ENCODE measurements around the gene SYNGAP1. TPM values are rescaled to one million over a fixed set of nuclear protein-coding genes. Genes with fewer than 3 reads are reported as not detected.

The SYNGAP1 gene
- total RNA-seq, 3 donors from 2014 or later, result 6.1 to 12.5 (median 10.7) TPM

DNA sequence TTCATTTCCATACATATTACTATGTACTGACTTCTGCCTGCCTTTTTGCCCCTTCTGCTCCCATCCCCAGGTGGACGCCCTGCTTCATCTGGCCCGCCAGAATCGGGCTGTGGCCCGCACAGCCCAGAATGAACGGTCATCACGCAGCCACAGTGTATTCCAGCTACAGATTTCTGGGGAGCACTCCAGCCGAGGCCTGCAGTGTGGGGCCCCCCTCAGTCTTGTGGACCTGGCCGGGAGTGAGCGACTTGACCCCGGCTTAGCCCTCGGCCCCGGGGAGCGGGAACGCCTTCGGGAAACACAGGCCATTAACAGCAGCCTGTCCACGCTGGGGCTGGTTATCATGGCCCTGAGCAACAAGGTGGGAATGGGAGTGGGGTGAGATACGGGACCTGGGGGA is 13.7 kb upstream of the SYNGAP1 start:
- Histone ChIP-seq H3K27me3 (no peaks in the 10 kb centered on the region), H3K36me3 (no peaks in the 10 kb centered on the region), H3K9me3 (no peaks in the 10 kb centered on the region), H3K4me3 (no peak overlapping the region), H3K27ac (no peak overlapping the region), H3K4me1 (no peaks in the 10 kb centered on the region)
- TF ChIP-seq POLR2A (IDR thresholded peaks at IDR 0.05), result no peak
- TF ChIP-seq, protein P1, sequence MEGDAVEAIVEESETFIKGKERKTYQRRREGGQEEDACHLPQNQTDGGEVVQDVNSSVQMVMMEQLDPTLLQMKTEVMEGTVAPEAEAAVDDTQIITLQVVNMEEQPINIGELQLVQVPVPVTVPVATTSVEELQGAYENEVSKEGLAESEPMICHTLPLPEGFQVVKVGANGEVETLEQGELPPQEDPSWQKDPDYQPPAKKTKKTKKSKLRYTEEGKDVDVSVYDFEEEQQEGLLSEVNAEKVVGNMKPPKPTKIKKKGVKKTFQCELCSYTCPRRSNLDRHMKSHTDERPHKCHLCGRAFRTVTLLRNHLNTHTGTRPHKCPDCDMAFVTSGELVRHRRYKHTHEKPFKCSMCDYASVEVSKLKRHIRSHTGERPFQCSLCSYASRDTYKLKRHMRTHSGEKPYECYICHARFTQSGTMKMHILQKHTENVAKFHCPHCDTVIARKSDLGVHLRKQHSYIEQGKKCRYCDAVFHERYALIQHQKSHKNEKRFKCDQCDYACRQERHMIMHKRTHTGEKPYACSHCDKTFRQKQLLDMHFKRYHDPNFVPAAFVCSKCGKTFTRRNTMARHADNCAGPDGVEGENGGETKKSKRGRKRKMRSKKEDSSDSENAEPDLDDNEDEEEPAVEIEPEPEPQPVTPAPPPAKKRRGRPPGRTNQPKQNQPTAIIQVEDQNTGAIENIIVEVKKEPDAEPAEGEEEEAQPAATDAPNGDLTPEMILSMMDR (IDR thresholded peaks at IDR 0.05), result no peak
- no peak for TF ChIP-seq POLR2AphosphoS5 (IDR thresholded peaks at IDR 0.05)
- no peak for DNase-seq (ENCODE audit: low spot score in 2 of 2)
- intact Hi-C loops (cut with DNase I; ENCODE audit: low total_unique reads), result no loop called here

DNA sequence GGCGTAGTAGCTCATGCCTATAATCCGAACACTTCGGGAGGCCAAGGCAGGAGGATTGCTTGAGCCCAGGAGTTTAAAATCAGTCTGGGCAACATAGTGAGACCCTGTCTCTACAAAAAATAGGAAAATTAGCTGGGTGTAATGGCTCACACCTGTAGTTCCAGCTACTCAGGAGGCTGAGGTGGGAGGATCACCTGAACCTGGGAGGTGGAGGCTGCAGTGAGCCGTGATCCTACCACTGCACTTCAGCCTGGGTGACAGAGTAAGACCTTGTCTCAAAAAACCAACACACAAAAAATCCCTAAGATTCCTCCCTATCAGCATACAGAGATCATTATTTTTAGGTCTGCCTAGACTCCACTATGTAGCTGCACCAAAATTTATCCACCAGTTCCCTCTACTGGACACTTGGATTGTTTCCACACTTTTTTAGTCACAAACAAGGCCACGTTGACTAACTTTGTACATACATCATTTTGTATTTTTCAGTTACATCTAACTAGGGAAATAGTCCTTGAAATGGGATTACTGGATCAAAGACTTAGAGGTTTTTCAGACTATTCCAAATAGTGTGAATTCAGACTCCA is 12.6 kb upstream of the SYNGAP1 start:
- Histone ChIP-seq H3K27me3 (no peaks in the 10 kb centered on the region), H3K36me3 (no peaks in the 10 kb centered on the region), H3K9me3 (no peaks in the 10 kb centered on the region), H3K4me1 (peaks cover 0 to 6% of the 10 kb centered on the region in 2 donors), H3K27ac (no peak overlapping the region), H3K4me3 (no peak overlapping the region)
- TF ChIP-seq, protein P1 (IDR thresholded peaks at IDR 0.05), result peak in 1 of 3 donors; percentile 14
- TF ChIP-seq POLR2A (IDR thresholded peaks at IDR 0.05) (no peak), POLR2AphosphoS5 (IDR thresholded peaks at IDR 0.05) (no peak)
- intact Hi-C loops (cut with DNase I; ENCODE audit: low total_unique reads), result no loop called here
- DNase-seq (ENCODE audit: low spot score in 2 of 2), result no peak

DNA sequence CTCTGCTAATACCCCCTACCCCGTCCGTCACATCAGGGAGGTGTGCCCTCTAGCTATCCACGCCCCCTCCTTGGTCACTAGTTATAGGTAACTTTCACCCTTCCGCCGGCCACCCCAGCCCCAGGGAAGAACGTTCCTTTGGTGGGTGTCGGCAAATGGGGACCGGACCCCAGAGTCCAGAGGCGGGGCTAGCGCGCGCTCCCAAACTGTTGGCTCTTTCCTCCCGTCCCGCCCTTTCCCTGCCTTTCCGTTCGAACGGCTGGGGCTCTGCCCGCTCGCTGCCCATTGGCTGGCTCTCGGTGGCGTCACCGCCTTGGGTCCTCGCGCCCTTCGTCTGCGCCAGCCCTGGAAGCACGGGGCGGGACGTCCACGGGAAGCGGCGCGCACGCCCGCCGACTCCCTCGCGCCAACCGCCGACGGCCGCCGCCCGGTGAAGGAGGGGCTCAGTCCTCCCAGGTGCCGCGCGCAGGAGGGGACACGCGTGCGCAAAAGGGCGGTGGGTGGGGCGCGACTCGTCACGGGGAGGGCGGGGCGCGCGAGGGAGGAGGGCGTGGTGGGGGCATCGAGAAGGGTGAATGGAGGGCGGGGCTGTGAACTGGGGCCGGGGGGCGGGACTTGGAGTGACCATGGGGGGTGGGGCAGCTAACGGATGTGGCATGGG is 9.7 kb upstream of the SYNGAP1 start:
- peak overlapping the region; percentile 97 to 100 for H3K27ac ChIP-seq
- TF ChIP-seq, protein P1 (IDR thresholded peaks at IDR 0.05), result no peak
- TF ChIP-seq POLR2A (IDR thresholded peaks at IDR 0.05) (peak; percentile 33), POLR2AphosphoS5 (IDR thresholded peaks at IDR 0.05) (peak; percentile 62 to 92 (median 76))
- H3K36me3 ChIP-seq, result no peaks in the 10 kb centered on the region
- peak overlapping the region; percentile 75 to 100 (median 98) for H3K4me3 ChIP-seq
- no peaks in the 10 kb centered on the region for H3K27me3 ChIP-seq
- H3K9me3 ChIP-seq, result no peaks in the 10 kb centered on the region
- intact Hi-C loops (cut with DNase I; ENCODE audit: low total_unique reads), result loop anchor here (10.0 kb wide), 1 partner anchor 535 kb away; no protein-coding TSS in a partner anchor
- DNase-seq (ENCODE audit: low spot score in 2 of 2), result peak; percentile 98
- peaks cover 0 to 16% of the 10 kb centered on the region in 2 donors for H3K4me1 ChIP-seq

DNA sequence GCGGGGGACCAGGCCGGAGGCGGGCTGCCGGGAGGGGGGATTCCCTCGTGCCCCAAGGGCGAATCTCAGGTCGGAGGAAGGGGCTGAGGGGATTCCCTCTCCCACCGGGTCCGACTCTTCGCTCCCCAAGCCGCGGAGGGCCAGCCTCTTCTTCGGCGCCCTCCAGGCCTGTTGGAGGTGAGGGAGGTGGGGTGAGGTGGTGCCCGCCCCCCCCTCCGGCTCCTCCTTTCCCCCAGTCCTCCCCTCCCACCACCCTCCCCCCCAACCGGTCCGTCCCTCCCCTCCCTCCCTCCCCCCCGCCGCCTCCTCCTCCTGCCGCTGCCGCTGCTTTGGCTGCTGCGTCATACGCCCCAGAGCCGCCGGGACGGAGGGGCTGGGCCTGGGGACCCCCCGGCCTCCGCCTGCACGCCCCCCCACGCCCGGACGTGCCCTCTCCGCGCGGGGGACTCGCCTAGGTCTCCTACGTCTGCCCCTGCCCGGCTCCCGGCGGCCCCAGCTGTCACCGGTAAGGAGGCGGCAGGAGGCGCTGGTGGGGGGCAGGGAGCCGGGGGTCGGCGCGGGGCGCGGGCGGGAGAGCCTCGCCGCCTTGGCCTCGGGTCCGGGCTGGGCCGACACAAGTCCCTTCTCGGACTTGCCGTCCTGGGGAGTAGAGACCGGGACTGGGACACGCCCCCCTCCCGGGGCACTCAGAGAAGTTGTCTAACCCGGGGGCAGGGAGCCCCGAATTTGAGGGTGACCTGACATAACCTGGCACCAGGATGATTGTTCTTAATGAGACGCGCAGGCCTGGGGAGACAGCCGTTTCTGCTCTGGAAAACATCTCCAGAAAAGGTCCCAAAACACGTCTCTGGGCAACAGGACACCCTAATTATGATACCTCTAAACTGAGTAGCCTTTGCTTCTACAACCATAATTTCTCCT is 8.9 kb upstream of the SYNGAP1 start, which contains the start of gene PHF1:
PHF1 (plus strand) TSS at position 304 of the 921 bp plus-strand sequence. CDS start 1,250 bp downstream, outside the sequence.
- intact Hi-C loops (cut with DNase I; ENCODE audit: low total_unique reads), result loop anchor here (10.0 kb wide), 1 partner anchor 536 kb away; no protein-coding TSS in a partner anchor
- Histone ChIP-seq H3K27ac (peak within 1 kb of the TSS; percentile 97 to 100), H3K27me3 (no peaks in the 10 kb centered on the region), H3K4me3 (peak within 1 kb of the TSS; percentile 75 to 100 (median 98)), H3K9me3 (no peaks in the 10 kb centered on the region), H3K4me1 (peaks cover 0 to 16% of the 10 kb centered on the region in 2 donors), H3K36me3 (no peaks in the 10 kb centered on the region)
- peak in 1 of 2 donors; percentile 76 for DNase-seq (ENCODE audit: low spot score in 2 of 2)
- peak in 1 of 3 donors; percentile 76 for TF ChIP-seq POLR2AphosphoS5 (IDR thresholded peaks at IDR 0.05)
- no peak for TF ChIP-seq POLR2A (IDR thresholded peaks at IDR 0.05)
- TF ChIP-seq, protein P1 (IDR thresholded peaks at IDR 0.05), result no peak

All from breast epithelium (tissue), 4 donors.